K562 (cell line): Measurements from ENCODE around the gene KPNA4. TPM values are rescaled to one million over a fixed set of nuclear protein-coding genes. Genes with fewer than 3 reads are reported as not detected.

Source experiments
- ATAC-seq: fragments of 200-7000 bp; cut with Tn5 transposase; 3 replicates; pipeline ENCODE4 v1.9.1; 2020; ENCODE audit warnings: moderate library complexity
- BruUV-seq: library from RNA; stranded (reverse); fragments of 400-500 nt; replicated peaks from 2 replicates; lab custom pipeline; 2021; lab: Mats Ljungman, UMichigan
- CTCF ChIA-PET: fragments of 300-600 bp; formaldehyde crosslinking; extraction: SDS; loops from one replicate; lab custom pipeline; 2021; ENCODE audit warnings: low intra/inter-chr PET ratio; lab: Yijun Ruan, JAX
- POLR2A ChIA-PET: fragments of 300-600, 350-650 bp; sonication (Branson Sonifier 250); formaldehyde crosslinking; extraction: SDS; loops from one replicate; lab custom pipeline; 2021; ENCODE audit warnings: antibody characterized with exemption, inconsistent platforms; lab: Yijun Ruan, JAX
- DNase-seq, 4 experiments: peaks; one replicate each; pipeline versions ENCODE4 v3.0.0 to v3.0.0-alpha.2; 2011 to 2018; ENCODE audit warnings: low spot score in 3 of 4, mixed read lengths in 3 of 4; ENCODE audit errors: extremely low read depth in 1 of 4
- FAIRE-seq: peaks from 2 replicates; lab custom pipeline; 2011; peaks lifted over from hg19 to GRCh38; lab: Jason Lieb, UNC
- H2AFZ ChIP-seq: 2 replicates; pipeline ENCODE4 v1.6.0; 2011; ENCODE audit warnings: low read depth, low read length, control low read depth, inconsistent platforms
- H3K27ac ChIP-seq: fragments of 200-600 bp; 3 replicates; pipeline ENCODE4 v1.8.0; 2011; ENCODE audit warnings: low read depth, mild to moderate bottlenecking, control low read depth, inconsistent platforms, low read length, moderate library complexity, mixed read lengths; ENCODE audit errors: extremely low read depth
- H3K27me3 ChIP-seq, 2 experiments: fragments of 300-600 bp in 1 of 2; 2 replicates in 1 of 2; 3 replicates in 1 of 2; pipeline versions ENCODE4 v1.6.0 to v1.8.0; 2011; ENCODE audit warnings: inconsistent platforms in 2 of 2, low read length in 2 of 2, mild to moderate bottlenecking in 1 of 2, mixed read lengths in 1 of 2, moderate library complexity in 1 of 2; ENCODE audit not compliant: control insufficient read depth in 2 of 2, insufficient read depth in 2 of 2
- H3K36me3 ChIP-seq: fragments of 300-600 bp; 3 replicates; pipeline ENCODE4 v1.8.0; 2011; ENCODE audit warnings: mild to moderate bottlenecking, low read length, inconsistent platforms; ENCODE audit not compliant: control insufficient read depth, insufficient read depth
- H3K4me1 ChIP-seq, 2 experiments: fragments of 200-600 bp in 1 of 2; replicated peaks in 1 of 2; 2 replicates in 1 of 2; 3 replicates in 1 of 2; pipeline versions ENCODE4 v1.5.1 to v1.8.0; 2011; ENCODE audit warnings: inconsistent platforms in 2 of 2, low read length in 2 of 2, mild to moderate bottlenecking in 1 of 2, mixed read lengths in 1 of 2, moderate library complexity in 1 of 2; ENCODE audit not compliant: control insufficient read depth in 2 of 2, insufficient read depth in 2 of 2
- H3K4me2 ChIP-seq: 2 replicates; pipeline ENCODE4 v1.6.1; 2011; ENCODE audit warnings: low read length, control low read depth, inconsistent platforms, mixed read lengths; ENCODE audit not compliant: insufficient read depth
- H3K4me3 ChIP-seq: fragments of 200-600 bp; sonication (generic), shearing (Covaris generic); 2 replicates; pipeline ENCODE4 v1.5.1; 2016; ENCODE audit warnings: control low read depth, inconsistent platforms
- H3K79me2 ChIP-seq: fragments of 200-600 bp; 3 replicates; pipeline ENCODE4 v1.8.0; 2011; ENCODE audit warnings: low read length, inconsistent platforms; ENCODE audit not compliant: control insufficient read depth, insufficient read depth
- H3K9ac ChIP-seq, 2 experiments: 2 replicates each; pipeline versions ENCODE4 v1.6.0 to v1.6.1; 2011; ENCODE audit warnings: low read depth in 2 of 2, low read length in 2 of 2, control low read depth in 1 of 2, inconsistent platforms in 1 of 2, mild to moderate bottlenecking in 1 of 2, mixed read lengths in 1 of 2; ENCODE audit not compliant: insufficient read depth in 1 of 2
- H3K9me1 ChIP-seq: one replicate; pipeline ENCODE4 v1.6.0; 2011; ENCODE audit warnings: inconsistent platforms, mild to moderate bottlenecking, low read length, moderate library complexity; ENCODE audit not compliant: control insufficient read depth, insufficient read depth
- H3K9me3 ChIP-seq: replicated peaks from 2 replicates; pipeline ENCODE4 v1.5.1; 2011; ENCODE audit warnings: low read depth, low read length, inconsistent platforms; ENCODE audit not compliant: control insufficient read depth, insufficient read depth
- H4K20me1 ChIP-seq: replicated peaks from 2 replicates; pipeline ENCODE4 v1.6.1; 2011; ENCODE audit warnings: low read length, inconsistent platforms, mixed read lengths; ENCODE audit not compliant: control insufficient read depth, insufficient read depth
- CUX1 ChIP-seq: fragments of 200-800 bp; sonication (Bioruptor generic); IDR thresholded peaks from 2 replicates; pipeline ENCODE4 v1.6.1; 2016; ENCODE audit warnings: missing genetic modification characterization, missing compliant biosample characterization
- GATAD2B ChIP-seq: fragments of 450-650 bp; IDR thresholded peaks from 2 replicates; pipeline ENCODE4 v1.6.1; 2017; ENCODE audit warnings: mild to moderate bottlenecking, borderline replicate concordance
- HDAC8 ChIP-seq: fragments of 450-650 bp; IDR thresholded peaks from 2 replicates; pipeline ENCODE4 v1.6.1; 2016; ENCODE audit warnings: mild to moderate bottlenecking, missing genetic modification characterization, moderate library complexity, missing compliant biosample characterization
- HMGXB4 ChIP-seq: sonication (generic); formaldehyde crosslinking; IDR thresholded peaks from 2 replicates; pipeline ENCODE4 v1.8.1; 2023; ENCODE audit warnings: mild to moderate bottlenecking, missing genetic modification reagents
- POLR3G ChIP-seq: IDR thresholded peaks from 2 replicates; pipeline ENCODE4 v1.6.1; 2011; ENCODE audit not compliant: insufficient read length, insufficient replicate concordance; ENCODE audit errors: extremely low read depth
- WGBS: fragments of 100-300 bp; shearing (Covaris generic); methylation state at CpG from one replicate; pipeline ENCODE4 v1.1.6; 2016; ENCODE audit warnings: low coverage, mixed read lengths; ENCODE audit not compliant: insufficient coverage; ENCODE audit errors: missing lambda C conversion rate; 5-methylcytosine and 5-hydroxymethylcytosine counted together
- in situ Hi-C: fragments of 300-500 bp; cut with MboI; formaldehyde crosslinking; loops from 4 replicates; pipeline ENCODE4 v1.15.0; 2018; ENCODE audit warnings: inconsistent platforms, mixed read lengths
- intact Hi-C: fragments of 100-400 bp; cut with micrococcal nuclease; formaldehyde crosslinking; loops from 2 replicates; pipeline ENCODE4 v1.14.2; 2022
- polyA plus RNA-seq, 8 experiments: library from polyadenylated mRNA; depleted of rRNA in 4 of 8; stranded (reverse) in 5 of 8; unstranded in 3 of 8; fragments of >200 nt; fragmentation: Nextera tagmentation in 2 of 8; fragmentation: Illumina TruSeq in 1 of 8; extraction: Ambion mirVana in 2 of 8; extraction: Trizol in 1 of 8; gene quantifications; 2 replicates each; pipeline versions ENCODE4 v1.2.1 to v1.2.3, GENCODE V29; 2011 to 2014; ENCODE audit warnings: inconsistent platforms in 1 of 8, missing spikeins in 1 of 8
- total RNA-seq, 7 experiments: library from RNA; depleted of rRNA in 6 of 7; stranded (reverse); fragments of >200 nt in 6 of 7; fragmentation: Illumina TruSeq in 2 of 7; extraction: Trizol in 2 of 7; gene quantifications; 2 replicates each; pipeline versions ENCODE4 v1.2.1 to v1.2.3, GENCODE V29; 2011 to 2021; ENCODE audit warnings: low replicate concordance in 1 of 7

KPNA4 gene
- total and polyA plus RNA-seq, 9 of the 15 experiments (the other 6 are each of a cell fraction or from before 2014, with no cell fraction given) = 13.9 to 66.6 (median 34.5) TPM

GRCh38 chr3:160473221-160473620, 92.2 kb downstream of the KPNA4 start:
- H3K27me3 ChIP-seq = no peaks in the 10 kb centered on the region
- peaks cover 5% of the 10 kb centered on the region; the same call in 1 of the 2 replicates for H3K9me3 ChIP-seq
- H3K27ac ChIP-seq = no peak overlapping the region
- in situ Hi-C loops (loop anchor here (25.0 kb wide), 1 partner anchor 586 kb away; no protein-coding TSS in a partner anchor), intact Hi-C loops (no loop called here)
- POLR2A ChIA-PET = no interaction called here
- ATAC-seq (no peak), DNase-seq (no peak), FAIRE-seq (no peak)
- no peaks in the 10 kb centered on the region for H3K36me3 ChIP-seq
- CTCF ChIA-PET = no interaction called here
- no peak overlapping the region for H2AFZ ChIP-seq
- no peak for TF ChIP-seq HDAC8 (tag)
- TF ChIP-seq POLR3G = no peak
- no peak for TF ChIP-seq HMGXB4 (CRISPR knock-in tag)
- TF ChIP-seq GATAD2B = no peak
- no peak for TF ChIP-seq CUX1 (CRISPR knock-in tag)
- peaks cover 0 to 3% of the 10 kb centered on the region in 2 experiments; a peak in 1 of 5 replicates for H3K4me1 ChIP-seq
- WGBS = 0% methylated on average over 1 of the region's 1 CpG
- H3K9me1 ChIP-seq = no peaks in the 10 kb centered on the region
- no peaks in the 10 kb centered on the region for H3K79me2 ChIP-seq
- no peaks in the 10 kb centered on the region for H4K20me1 ChIP-seq
- BruUV-seq = no TSS peak
- H3K4me2 ChIP-seq = no peak overlapping the region
- no peak overlapping the region for H3K9ac ChIP-seq
- H3K4me3 ChIP-seq = no peak overlapping the region
